Measurements from ENCODE around the gene TMEM178B.

Gene TMEM178B

DNA sequence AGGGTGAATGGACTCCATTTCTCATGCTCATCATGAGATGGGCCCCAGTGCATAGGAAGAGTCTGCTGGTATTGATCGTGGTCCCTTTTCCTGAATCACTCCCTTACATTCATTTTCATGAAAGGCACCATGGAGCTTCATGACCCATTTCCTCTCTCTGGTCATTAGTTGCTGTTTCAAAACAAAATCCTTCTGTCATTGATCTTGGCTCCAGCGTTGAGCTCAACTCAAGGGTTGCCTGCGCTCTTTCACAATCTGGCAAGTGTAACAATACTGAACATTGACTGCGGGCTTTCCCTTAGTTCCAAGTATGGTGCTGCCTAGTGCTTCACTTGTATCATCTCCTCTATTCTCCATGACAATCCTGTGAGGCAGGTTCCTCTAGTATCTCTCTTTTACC is 197.6 kb downstream of the TMEM178B start:
- Histone ChIP-seq H3K4me2 (ENCODE audit: insufficient read depth, low read length, poor library complexity, severe bottlenecking) (no peak overlapping the region), H2AFZ (ENCODE audit: low read length) (no peak overlapping the region), H4K8ac (ENCODE audit: low read depth, low read length) (no peak overlapping the region), H3K4me3 (ENCODE audit: low read length in 2 of 2) (no peak overlapping the region), H3K14ac (ENCODE audit: low read length) (no peak overlapping the region), H2BK5ac (ENCODE audit: low read length) (no peak overlapping the region), H3K9ac (ENCODE audit: low read depth, low read length, poor library complexity) (no peak overlapping the region), H3K79me1 (ENCODE audit: low read depth, low read length) (no peaks in the 10 kb centered on the region), H2BK120ac (ENCODE audit: low read depth, low read length) (no peak overlapping the region), H2AK5ac (ENCODE audit: low read depth, low read length) (no peak overlapping the region), H3K9me3 (replicated peaks in 1 of 2; ENCODE audit: control insufficient read depth in 2 of 2, insufficient read depth in 1 of 2, low read depth in 1 of 2, low read length in 2 of 2) (no peaks in the 10 kb centered on the region), H2BK15ac (ENCODE audit: low read length) (no peak overlapping the region), H3K23ac (ENCODE audit: low read depth, low read length, poor library complexity) (no peak overlapping the region), H3K4ac (ENCODE audit: low read length) (no peak overlapping the region), H4K91ac (ENCODE audit: low read depth, low read length, poor library complexity) (no peak overlapping the region), H3K36me3 (replicated peaks in 1 of 2; ENCODE audit: control insufficient read depth in 2 of 2, insufficient read depth in 2 of 2, low read length in 2 of 2) (no peaks in the 10 kb centered on the region), H3K27me3 (ENCODE audit: control insufficient read depth in 3 of 3, insufficient read depth in 3 of 3, low read depth in 1 of 3, low read length in 3 of 3) (peaks cover 0 to 2% (median 0%) of the 10 kb centered on the region in 3 experiments), H3K4me1 (ENCODE audit: control insufficient read depth in 2 of 2, insufficient read depth in 1 of 2, low read depth in 1 of 2, low read length in 2 of 2) (no peaks in the 10 kb centered on the region), H3K27ac (replicated peaks; ENCODE audit: low read length) (no peak overlapping the region), H2BK12ac (ENCODE audit: low read length) (no peak overlapping the region), H3K18ac (ENCODE audit: low read length) (no peak overlapping the region)
- no peak for DNase-seq (ENCODE audit: low spot score)
- WGBS, 2 donors (ENCODE audit: extremely low coverage in 2 of 2, insufficient read length in 2 of 2, insufficient replicate concordance in 1 of 2), result no CpG with 5 or more reads among the region's 4 CpGs

DNA sequence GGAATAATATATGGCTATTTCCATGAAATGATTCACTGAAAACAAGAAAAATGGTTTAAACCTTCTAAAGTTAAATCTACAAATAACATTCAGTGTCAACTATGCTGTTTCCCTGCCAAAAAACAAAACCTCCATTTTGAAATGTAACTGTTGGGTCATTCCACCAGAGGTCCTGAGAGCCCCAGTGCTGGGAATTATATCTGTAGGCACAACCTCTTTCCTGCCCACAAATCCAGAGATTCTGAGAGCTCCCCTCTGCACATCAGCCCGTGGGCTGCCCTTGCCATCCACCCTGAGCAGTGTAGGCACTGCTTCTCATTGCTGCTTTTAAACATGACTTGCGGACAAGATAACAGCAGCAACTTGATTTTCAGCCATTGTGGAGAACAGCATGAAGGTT is 198.6 kb downstream of the TMEM178B start:
- H2BK12ac ChIP-seq (ENCODE audit: low read length), result no peak overlapping the region
- no peak overlapping the region for H4K91ac ChIP-seq (ENCODE audit: low read depth, low read length, poor library complexity)
- no peaks in the 10 kb centered on the region for H3K36me3 ChIP-seq (replicated peaks in 1 of 2; ENCODE audit: control insufficient read depth in 2 of 2, insufficient read depth in 2 of 2, low read length in 2 of 2)
- no peak overlapping the region for H2AFZ ChIP-seq (ENCODE audit: low read length)
- DNase-seq (ENCODE audit: low spot score), result no peak
- H2AK5ac ChIP-seq (ENCODE audit: low read depth, low read length), result no peak overlapping the region
- H2BK5ac ChIP-seq (ENCODE audit: low read length), result no peak overlapping the region
- no peak overlapping the region for H3K23ac ChIP-seq (ENCODE audit: low read depth, low read length, poor library complexity)
- no peaks in the 10 kb centered on the region for H3K4me1 ChIP-seq (ENCODE audit: control insufficient read depth in 2 of 2, insufficient read depth in 1 of 2, low read depth in 1 of 2, low read length in 2 of 2)
- H4K8ac ChIP-seq (ENCODE audit: low read depth, low read length), result no peak overlapping the region
- H3K4me3 ChIP-seq (ENCODE audit: low read length in 2 of 2), result no peak overlapping the region
- no peak overlapping the region for H3K14ac ChIP-seq (ENCODE audit: low read length)
- H3K79me1 ChIP-seq (ENCODE audit: low read depth, low read length), result no peaks in the 10 kb centered on the region
- no peak overlapping the region for H3K4me2 ChIP-seq (ENCODE audit: insufficient read depth, low read length, poor library complexity, severe bottlenecking)
- H3K4ac ChIP-seq (ENCODE audit: low read length), result no peak overlapping the region
- no CpG with 5 or more reads among the region's 2 CpGs for WGBS, 2 donors (ENCODE audit: extremely low coverage in 2 of 2, insufficient read length in 2 of 2, insufficient replicate concordance in 1 of 2)
- H3K27ac ChIP-seq (replicated peaks; ENCODE audit: low read length), result no peak overlapping the region
- H3K27me3 ChIP-seq (ENCODE audit: control insufficient read depth in 3 of 3, insufficient read depth in 3 of 3, low read depth in 1 of 3, low read length in 3 of 3), result peaks cover 0 to 2% (median 0%) of the 10 kb centered on the region in 3 experiments
- no peak overlapping the region for H3K9ac ChIP-seq (ENCODE audit: low read depth, low read length, poor library complexity)
- H2BK120ac ChIP-seq (ENCODE audit: low read depth, low read length), result no peak overlapping the region
- H2BK15ac ChIP-seq (ENCODE audit: low read length), result no peak overlapping the region
- no peaks in the 10 kb centered on the region for H3K9me3 ChIP-seq (replicated peaks in 1 of 2; ENCODE audit: control insufficient read depth in 2 of 2, insufficient read depth in 1 of 2, low read depth in 1 of 2, low read length in 2 of 2)
- no peak overlapping the region for H3K18ac ChIP-seq (ENCODE audit: low read length)

DNA sequence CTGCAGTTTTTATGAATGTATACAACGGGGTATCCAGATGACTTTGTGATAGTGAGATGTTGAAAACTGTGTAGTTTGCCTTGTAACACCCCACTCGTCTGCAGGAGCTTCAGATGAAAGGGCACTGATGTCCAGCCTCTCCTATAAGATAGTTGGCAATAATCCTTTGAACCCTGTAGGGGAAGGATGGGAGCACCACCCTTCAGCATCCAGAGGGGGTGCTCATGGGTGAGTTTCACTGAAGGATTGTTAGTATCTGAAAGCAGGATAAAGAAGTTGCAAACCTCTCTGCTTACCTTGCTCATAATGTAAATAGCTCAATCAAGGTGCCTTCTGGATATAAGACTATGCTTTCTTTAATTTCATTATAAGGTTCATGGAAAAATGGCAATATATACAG is 201.5 kb downstream of the TMEM178B start:
- Histone ChIP-seq H2BK120ac (ENCODE audit: low read depth, low read length) (no peak overlapping the region), H4K91ac (ENCODE audit: low read depth, low read length, poor library complexity) (no peak overlapping the region), H3K18ac (ENCODE audit: low read length) (no peak overlapping the region), H2BK12ac (ENCODE audit: low read length) (no peak overlapping the region), H2AK5ac (ENCODE audit: low read depth, low read length) (no peak overlapping the region), H2BK15ac (ENCODE audit: low read length) (no peak overlapping the region), H2BK5ac (ENCODE audit: low read length) (no peak overlapping the region), H3K27me3 (ENCODE audit: control insufficient read depth in 3 of 3, insufficient read depth in 3 of 3, low read depth in 1 of 3, low read length in 3 of 3) (peaks cover 0 to 2% (median 0%) of the 10 kb centered on the region in 3 experiments), H3K4ac (ENCODE audit: low read length) (no peak overlapping the region), H3K4me2 (ENCODE audit: insufficient read depth, low read length, poor library complexity, severe bottlenecking) (no peak overlapping the region), H3K14ac (ENCODE audit: low read length) (no peak overlapping the region), H3K4me3 (ENCODE audit: low read length in 2 of 2) (no peak overlapping the region), H4K8ac (ENCODE audit: low read depth, low read length) (no peak overlapping the region), H3K79me1 (ENCODE audit: low read depth, low read length) (no peaks in the 10 kb centered on the region), H3K4me1 (ENCODE audit: control insufficient read depth in 2 of 2, insufficient read depth in 1 of 2, low read depth in 1 of 2, low read length in 2 of 2) (no peaks in the 10 kb centered on the region), H3K36me3 (replicated peaks in 1 of 2; ENCODE audit: control insufficient read depth in 2 of 2, insufficient read depth in 2 of 2, low read length in 2 of 2) (no peaks in the 10 kb centered on the region), H3K9ac (ENCODE audit: low read depth, low read length, poor library complexity) (no peak overlapping the region), H3K27ac (replicated peaks; ENCODE audit: low read length) (no peak overlapping the region), H3K9me3 (replicated peaks in 1 of 2; ENCODE audit: control insufficient read depth in 2 of 2, insufficient read depth in 1 of 2, low read depth in 1 of 2, low read length in 2 of 2) (no peaks in the 10 kb centered on the region), H2AFZ (ENCODE audit: low read length) (no peak overlapping the region), H3K23ac (ENCODE audit: low read depth, low read length, poor library complexity) (no peak overlapping the region)
- no peak for DNase-seq (ENCODE audit: low spot score)
- WGBS, 2 donors (ENCODE audit: extremely low coverage in 2 of 2, insufficient read length in 2 of 2, insufficient replicate concordance in 1 of 2), result no CpG with 5 or more reads among the region's 2 CpGs

DNA sequence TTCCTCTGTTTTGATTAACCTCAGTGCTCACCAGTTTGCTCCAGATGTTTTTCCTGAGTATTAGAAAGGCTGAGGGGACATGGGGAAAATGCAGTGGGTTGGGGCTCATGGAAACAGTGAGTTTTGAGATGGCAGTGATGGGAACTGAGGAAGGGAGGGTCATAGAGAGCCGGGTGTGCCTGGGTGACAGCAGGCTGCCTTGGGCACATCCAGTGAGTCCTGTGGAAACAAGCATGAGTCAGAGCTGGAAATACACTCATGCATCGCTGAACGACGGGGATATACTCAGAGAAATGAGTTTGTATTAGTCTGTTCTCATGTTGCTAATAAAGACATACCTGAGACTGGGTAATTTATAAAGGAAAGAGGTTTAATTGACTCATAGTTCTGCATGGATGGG is 202.2 kb downstream of the TMEM178B start:
- Histone ChIP-seq H3K9me3 (replicated peaks in 1 of 2; ENCODE audit: control insufficient read depth in 2 of 2, insufficient read depth in 1 of 2, low read depth in 1 of 2, low read length in 2 of 2) (no peaks in the 10 kb centered on the region), H3K4me2 (ENCODE audit: insufficient read depth, low read length, poor library complexity, severe bottlenecking) (no peak overlapping the region), H2AK5ac (ENCODE audit: low read depth, low read length) (no peak overlapping the region), H2BK15ac (ENCODE audit: low read length) (no peak overlapping the region), H4K8ac (ENCODE audit: low read depth, low read length) (no peak overlapping the region), H3K9ac (ENCODE audit: low read depth, low read length, poor library complexity) (no peak overlapping the region), H2AFZ (ENCODE audit: low read length) (no peak overlapping the region), H3K27me3 (ENCODE audit: control insufficient read depth in 3 of 3, insufficient read depth in 3 of 3, low read depth in 1 of 3, low read length in 3 of 3) (peaks cover 0 to 2% (median 0%) of the 10 kb centered on the region in 3 experiments), H4K91ac (ENCODE audit: low read depth, low read length, poor library complexity) (no peak overlapping the region), H3K14ac (ENCODE audit: low read length) (no peak overlapping the region), H3K4me1 (ENCODE audit: control insufficient read depth in 2 of 2, insufficient read depth in 1 of 2, low read depth in 1 of 2, low read length in 2 of 2) (no peaks in the 10 kb centered on the region), H2BK5ac (ENCODE audit: low read length) (no peak overlapping the region), H3K4ac (ENCODE audit: low read length) (no peak overlapping the region), H3K36me3 (replicated peaks in 1 of 2; ENCODE audit: control insufficient read depth in 2 of 2, insufficient read depth in 2 of 2, low read length in 2 of 2) (no peaks in the 10 kb centered on the region), H3K27ac (replicated peaks; ENCODE audit: low read length) (no peak overlapping the region), H3K79me1 (ENCODE audit: low read depth, low read length) (no peaks in the 10 kb centered on the region), H3K4me3 (ENCODE audit: low read length in 2 of 2) (no peak overlapping the region), H2BK12ac (ENCODE audit: low read length) (no peak overlapping the region), H3K23ac (ENCODE audit: low read depth, low read length, poor library complexity) (no peak overlapping the region), H3K18ac (ENCODE audit: low read length) (no peak overlapping the region), H2BK120ac (ENCODE audit: low read depth, low read length) (no peak overlapping the region)
- no CpG with 5 or more reads among the region's 4 CpGs for WGBS, 2 donors (ENCODE audit: extremely low coverage in 2 of 2, insufficient read length in 2 of 2, insufficient replicate concordance in 1 of 2)
- DNase-seq (ENCODE audit: low spot score), result no peak
